Endothelial cell of umbilical vein (primary cell): ENCODE results near the gene BCL6B.

Source experiments
- EZH2 ChIP-seq: IDR thresholded peaks from 2 replicates; pipeline ENCODE4 v1.6.1; 2012; ENCODE audit warnings: borderline replicate concordance, low read depth, mild to moderate bottlenecking, moderate library complexity, low read length, inconsistent platforms; ENCODE audit not compliant: severe bottlenecking
- FOS ChIP-seq: IDR thresholded peaks from 2 replicates; pipeline ENCODE4 v1.6.1; 2011; ENCODE audit warnings: mild to moderate bottlenecking, low read length, moderate library complexity, borderline replicate concordance; ENCODE audit not compliant: insufficient read depth
- MYC ChIP-seq: IDR thresholded peaks from one replicate; pipeline ENCODE4 v1.6.1; 2011; ENCODE audit warnings: mild to moderate bottlenecking, low read depth, low read length
- POLR2A ChIP-seq: IDR thresholded peaks from 2 replicates; pipeline ENCODE4 v1.6.1; 2012; ENCODE audit warnings: low read depth, mild to moderate bottlenecking, control low read depth, low read length
- POLR2AphosphoS5 ChIP-seq: IDR thresholded peaks from 2 replicates; pipeline ENCODE4 v1.6.1; 2012; ENCODE audit warnings: low read depth, mild to moderate bottlenecking, control low read depth, low read length, moderate library complexity; ENCODE audit not compliant: insufficient read depth
- TF ChIP-seq, protein P1 (sequence below), 2 donors: IDR thresholded peaks; 1 replicate in 1 of 2; 2 replicates in 1 of 2; pipeline ENCODE4 v1.5.1; 2011; ENCODE audit warnings: low read length in 2 of 2, mild to moderate bottlenecking in 2 of 2, moderate library complexity in 2 of 2, control low read depth in 1 of 2, inconsistent platforms in 1 of 2, low read depth in 1 of 2; ENCODE audit not compliant: insufficient read depth in 1 of 2; ENCODE audit errors: extremely low read depth in 1 of 2

DNA sequence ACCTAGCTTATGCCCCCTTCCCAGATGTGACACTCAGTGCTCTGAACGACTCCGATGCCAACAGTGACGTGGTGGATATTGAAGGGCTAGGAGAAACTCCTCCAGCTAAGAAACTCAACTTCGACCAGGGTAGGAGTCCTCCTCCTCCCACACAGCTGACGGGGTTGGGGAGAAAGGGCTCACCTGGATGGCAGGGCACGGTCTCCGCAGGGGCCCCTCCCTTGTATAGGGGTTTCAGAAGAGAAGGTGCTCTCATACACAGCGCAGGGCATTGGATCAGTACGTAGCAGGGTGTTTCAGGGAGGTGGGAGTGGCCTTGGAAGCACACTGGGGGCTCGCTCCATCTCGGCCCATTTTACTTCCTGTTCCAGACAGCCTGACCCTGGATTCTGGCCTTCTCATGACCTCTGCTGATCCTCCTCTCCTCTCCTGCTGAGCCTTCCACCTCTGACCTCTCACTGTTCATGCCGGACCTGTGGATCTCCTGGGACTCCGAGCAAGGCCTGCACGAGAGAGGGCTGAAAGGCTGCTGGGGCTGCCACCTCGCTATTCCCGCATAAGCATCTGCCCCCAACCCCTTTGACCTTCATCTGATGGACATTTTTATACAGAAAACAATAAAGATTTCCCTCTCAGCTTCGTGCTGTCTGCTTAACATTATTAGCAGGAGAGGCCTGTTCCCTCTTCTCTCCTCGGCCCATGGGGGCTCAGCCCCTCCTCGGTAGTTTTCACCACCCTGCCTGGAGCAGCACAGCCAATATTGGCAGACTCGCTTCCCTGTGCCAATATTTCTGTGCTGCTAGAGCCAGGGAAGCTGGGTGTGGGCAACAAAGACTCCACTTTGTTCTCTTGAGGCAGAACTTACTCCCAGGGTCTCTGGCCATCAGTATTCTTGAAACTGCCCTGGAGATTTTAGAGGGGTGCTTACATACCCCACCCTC, 5.7 kb upstream of the BCL6B start:
- TF ChIP-seq, protein P1, sequence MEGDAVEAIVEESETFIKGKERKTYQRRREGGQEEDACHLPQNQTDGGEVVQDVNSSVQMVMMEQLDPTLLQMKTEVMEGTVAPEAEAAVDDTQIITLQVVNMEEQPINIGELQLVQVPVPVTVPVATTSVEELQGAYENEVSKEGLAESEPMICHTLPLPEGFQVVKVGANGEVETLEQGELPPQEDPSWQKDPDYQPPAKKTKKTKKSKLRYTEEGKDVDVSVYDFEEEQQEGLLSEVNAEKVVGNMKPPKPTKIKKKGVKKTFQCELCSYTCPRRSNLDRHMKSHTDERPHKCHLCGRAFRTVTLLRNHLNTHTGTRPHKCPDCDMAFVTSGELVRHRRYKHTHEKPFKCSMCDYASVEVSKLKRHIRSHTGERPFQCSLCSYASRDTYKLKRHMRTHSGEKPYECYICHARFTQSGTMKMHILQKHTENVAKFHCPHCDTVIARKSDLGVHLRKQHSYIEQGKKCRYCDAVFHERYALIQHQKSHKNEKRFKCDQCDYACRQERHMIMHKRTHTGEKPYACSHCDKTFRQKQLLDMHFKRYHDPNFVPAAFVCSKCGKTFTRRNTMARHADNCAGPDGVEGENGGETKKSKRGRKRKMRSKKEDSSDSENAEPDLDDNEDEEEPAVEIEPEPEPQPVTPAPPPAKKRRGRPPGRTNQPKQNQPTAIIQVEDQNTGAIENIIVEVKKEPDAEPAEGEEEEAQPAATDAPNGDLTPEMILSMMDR (IDR thresholded peaks at IDR 0.05; ENCODE audit: extremely low read depth in 1 of 2, insufficient read depth in 1 of 2, low read depth in 1 of 2, low read length in 2 of 2) = no peak
- TF ChIP-seq EZH2 = no peak
- no peak for TF ChIP-seq MYC
- TF ChIP-seq FOS = no peak
- TF ChIP-seq POLR2A = no peak
- TF ChIP-seq POLR2AphosphoS5 = no peak
